Gastrocnemius medialis (tissue), 4 donors: ENCODE data around the gene ITGAL. TPM values are rescaled to one million over a fixed set of nuclear protein-coding genes. Genes with fewer than 3 reads are reported as not detected.
A peak's percentile ranks its signal among the peaks of the same experiment; 100 is the strongest.

Experiments used
- ATAC-seq, 2 donors: fragments of 150-250 bp; one replicate each; pipeline ENCODE4 v1.9.1; 2016
- DNase-seq, 2 donors: peaks; one replicate each; pipeline ENCODE4 v3.0.0-alpha.2; 2019
- H3K27ac ChIP-seq, 4 donors: fragments of 200-600 bp; sonication (generic); 1 replicate in 1 of 4; 2 replicates in 3 of 4; pipeline ENCODE4 v1.5.1; 2016 to 2018; ENCODE audit warnings: mild to moderate bottlenecking in 2 of 4, moderate library complexity in 1 of 4
- H3K27me3 ChIP-seq, 3 donors: fragments of 200-600 bp; sonication (generic) in 2 of 3; 1 replicate in 1 of 3; 2 replicates in 2 of 3; pipeline versions ENCODE4 v1.5.1 to v1.6.0; 2016 to 2019; ENCODE audit warnings: mild to moderate bottlenecking in 1 of 3, moderate library complexity in 1 of 3
- H3K36me3 ChIP-seq, 2 donors: fragments of 200-600 bp; sonication (generic) in 1 of 2; one replicate each; pipeline ENCODE4 v1.5.1; 2017 to 2018
- H3K4me1 ChIP-seq, 2 donors: fragments of 200-600 bp; sonication (generic) in 1 of 2; one replicate each; pipeline ENCODE4 v1.5.1; 2016 to 2017; ENCODE audit warnings: mild to moderate bottlenecking in 2 of 2
- H3K4me3 ChIP-seq, 4 donors: fragments of 200-600 bp; sonication (generic) in 3 of 4; 1 replicate in 1 of 4; 2 replicates in 3 of 4; pipeline ENCODE4 v1.5.1; 2016 to 2019; ENCODE audit warnings: mild to moderate bottlenecking in 2 of 4
- H3K9me3 ChIP-seq, 3 donors: fragments of 200-600 bp; sonication (generic) in 2 of 3; 1 replicate in 1 of 3; 2 replicates in 2 of 3; pipeline ENCODE4 v1.5.1; 2016 to 2019
- POLR2A ChIP-seq, 2 donors: fragments of 450-650 bp; IDR thresholded peaks; one replicate each; pipeline ENCODE4 v1.6.1; 2017; ENCODE audit warnings: antibody characterized with exemption in 2 of 2, mild to moderate bottlenecking in 2 of 2, moderate library complexity in 2 of 2
- in situ Hi-C, 4 donors: fragments of 200-750 bp; cut with MboI; loops; one replicate each; pipeline versions ENCODE4 v1.15.0 to v1.8.0; 2017; ENCODE audit warnings: low sequenced_read_pairs in 4 of 4
- intact Hi-C: fragments of 100-400 bp; cut with DNase I; formaldehyde crosslinking; loops from one replicate; pipeline ENCODE4 v1.15.1; 2023; ENCODE audit warnings: low total_unique reads
- total RNA-seq, 4 donors: library from RNA; depleted of rRNA; stranded (reverse); fragments of >200 nt; gene quantifications; one replicate each; pipeline versions ENCODE4 v1.1.0 to v1.2.3, GENCODE V29; 2016
- TF ChIP-seq, protein P1 (sequence below), 5 experiments: fragments of 450-650 bp in 3 of 5; fragments of 200-600 bp in 2 of 5; sonication (generic) in 2 of 5; IDR thresholded peaks in 4 of 5; conservative IDR thresholded peaks in 1 of 5; 1 replicate in 4 of 5; 2 replicates in 1 of 5; pipeline ENCODE4 v1.5.1; 2016 to 2019; ENCODE audit warnings: antibody characterized with exemption in 5 of 5, mild to moderate bottlenecking in 3 of 5, moderate library complexity in 3 of 5

The ITGAL gene
- total RNA-seq, 4 donors from 2014 or later: 0.16 to 1.9 (median 0.86) TPM; not detected in 1

DNA sequence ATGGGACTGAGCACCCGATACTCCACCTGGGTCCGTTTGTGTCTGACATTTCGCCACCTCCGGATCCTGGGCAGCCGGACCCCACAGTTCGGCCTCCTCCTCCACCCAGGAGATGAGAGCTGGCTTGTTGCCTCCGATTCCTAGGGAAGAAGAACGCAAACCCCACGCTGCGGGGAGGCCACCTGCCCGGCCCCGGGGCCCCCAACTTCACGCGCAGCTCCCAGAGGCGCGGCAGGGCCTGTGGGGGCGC, 85.1 kb downstream of the ITGAL start:
- H3K9me3 ChIP-seq: no peaks in the 10 kb centered on the region
- in situ Hi-C loops: no loop called here
- no peak for TF ChIP-seq POLR2A (IDR thresholded peaks at IDR 0.05)
- TF ChIP-seq, protein P1, sequence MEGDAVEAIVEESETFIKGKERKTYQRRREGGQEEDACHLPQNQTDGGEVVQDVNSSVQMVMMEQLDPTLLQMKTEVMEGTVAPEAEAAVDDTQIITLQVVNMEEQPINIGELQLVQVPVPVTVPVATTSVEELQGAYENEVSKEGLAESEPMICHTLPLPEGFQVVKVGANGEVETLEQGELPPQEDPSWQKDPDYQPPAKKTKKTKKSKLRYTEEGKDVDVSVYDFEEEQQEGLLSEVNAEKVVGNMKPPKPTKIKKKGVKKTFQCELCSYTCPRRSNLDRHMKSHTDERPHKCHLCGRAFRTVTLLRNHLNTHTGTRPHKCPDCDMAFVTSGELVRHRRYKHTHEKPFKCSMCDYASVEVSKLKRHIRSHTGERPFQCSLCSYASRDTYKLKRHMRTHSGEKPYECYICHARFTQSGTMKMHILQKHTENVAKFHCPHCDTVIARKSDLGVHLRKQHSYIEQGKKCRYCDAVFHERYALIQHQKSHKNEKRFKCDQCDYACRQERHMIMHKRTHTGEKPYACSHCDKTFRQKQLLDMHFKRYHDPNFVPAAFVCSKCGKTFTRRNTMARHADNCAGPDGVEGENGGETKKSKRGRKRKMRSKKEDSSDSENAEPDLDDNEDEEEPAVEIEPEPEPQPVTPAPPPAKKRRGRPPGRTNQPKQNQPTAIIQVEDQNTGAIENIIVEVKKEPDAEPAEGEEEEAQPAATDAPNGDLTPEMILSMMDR (IDR thresholded peaks at IDR 0.05 in 4 of 5, conservative IDR thresholded peaks at IDR 0.05 in 1 of 5): peak in 1 of 5 experiments; percentile 13
- peak; percentile 1 to 2 for ATAC-seq
- intact Hi-C loops: loop anchor here (10.0 kb wide), 1 partner anchor 73 kb away; no protein-coding TSS in a partner anchor
- H3K36me3 ChIP-seq: peaks cover 0 to 14% of the 10 kb centered on the region in 2 donors
- no peak for DNase-seq
- peak overlapping the region; percentile 95 to 99 (median 98) for H3K27ac ChIP-seq
- H3K27me3 ChIP-seq: no peaks in the 10 kb centered on the region
- H3K4me1 ChIP-seq: peaks cover 24 to 29% of the 10 kb centered on the region in 2 donors
- peak overlapping the region; percentile 88 to 99 (median 98) for H3K4me3 ChIP-seq

DNA sequence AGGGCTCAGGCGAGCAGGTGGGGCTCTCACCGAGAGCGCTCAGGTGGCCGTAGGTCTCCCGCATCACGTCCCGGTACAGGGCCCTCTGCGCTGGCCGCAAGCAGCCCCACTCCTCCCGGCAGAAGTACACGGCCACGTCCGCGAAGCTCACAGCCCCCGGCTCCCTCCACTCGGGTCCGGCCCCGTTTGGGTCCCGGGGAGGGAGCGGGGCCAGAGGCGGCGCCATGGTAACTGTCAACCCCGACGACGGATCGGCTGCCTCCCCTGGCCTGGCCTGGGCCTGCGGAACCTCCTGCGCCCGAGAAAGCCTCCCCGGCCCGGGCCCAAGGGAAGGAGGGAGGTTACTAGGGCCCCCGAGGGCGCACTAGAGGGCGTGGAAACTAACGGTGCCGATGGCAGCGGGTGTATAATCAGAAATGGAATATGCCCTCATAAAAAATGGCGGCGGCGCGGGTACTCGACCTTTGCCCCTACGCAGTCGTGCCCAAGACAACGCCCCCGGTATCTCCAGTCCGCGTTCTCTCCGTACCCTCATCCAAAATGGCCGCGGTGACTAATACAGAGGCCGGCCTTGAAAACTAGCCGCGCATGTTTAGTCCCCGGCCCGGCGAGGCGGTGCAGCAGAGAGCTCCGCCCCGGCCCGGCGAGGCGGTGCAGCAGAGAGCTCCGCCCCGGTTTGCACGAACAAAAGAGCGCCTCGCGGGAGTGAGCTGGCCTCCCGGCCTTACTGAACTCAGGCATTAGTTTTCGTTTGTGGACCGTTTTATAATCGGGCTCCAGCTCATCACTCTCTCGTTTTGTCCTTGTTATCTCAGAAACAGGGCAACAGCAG, 85.6 kb downstream of the ITGAL start, which contains the start of gene ZNF764:
TSS of gene ZNF764 (minus strand) at position 418 of the 832 bp plus-strand sequence. CDS start at position 226, 192 bp downstream.
- no peaks in the 10 kb centered on the region for H3K9me3 ChIP-seq
- H3K27ac ChIP-seq: peak within 1 kb of the TSS; percentile 95 to 99 (median 98)
- in situ Hi-C loops: no loop called here
- TF ChIP-seq POLR2A (IDR thresholded peaks at IDR 0.05): peak; percentile 49
- TF ChIP-seq, protein P1 (IDR thresholded peaks at IDR 0.05 in 4 of 5, conservative IDR thresholded peaks at IDR 0.05 in 1 of 5): no peak
- peak; percentile 94 to 98 for ATAC-seq
- no peaks in the 10 kb centered on the region for H3K27me3 ChIP-seq
- H3K4me3 ChIP-seq: peak within 1 kb of the TSS; percentile 88 to 99 (median 98)
- H3K4me1 ChIP-seq: peaks cover 22 to 28% of the 10 kb centered on the region in 2 donors
- peak; percentile 99 for DNase-seq
- peaks cover 0 to 14% of the 10 kb centered on the region in 2 donors for H3K36me3 ChIP-seq
- intact Hi-C loops: loop anchor here (1.0 to 10.0 kb wide), 7 partner anchors 13 to 92 kb away; partner anchors contain the start of genes PRR14, ZNF688, ZNF768 and ZNF785

DNA sequence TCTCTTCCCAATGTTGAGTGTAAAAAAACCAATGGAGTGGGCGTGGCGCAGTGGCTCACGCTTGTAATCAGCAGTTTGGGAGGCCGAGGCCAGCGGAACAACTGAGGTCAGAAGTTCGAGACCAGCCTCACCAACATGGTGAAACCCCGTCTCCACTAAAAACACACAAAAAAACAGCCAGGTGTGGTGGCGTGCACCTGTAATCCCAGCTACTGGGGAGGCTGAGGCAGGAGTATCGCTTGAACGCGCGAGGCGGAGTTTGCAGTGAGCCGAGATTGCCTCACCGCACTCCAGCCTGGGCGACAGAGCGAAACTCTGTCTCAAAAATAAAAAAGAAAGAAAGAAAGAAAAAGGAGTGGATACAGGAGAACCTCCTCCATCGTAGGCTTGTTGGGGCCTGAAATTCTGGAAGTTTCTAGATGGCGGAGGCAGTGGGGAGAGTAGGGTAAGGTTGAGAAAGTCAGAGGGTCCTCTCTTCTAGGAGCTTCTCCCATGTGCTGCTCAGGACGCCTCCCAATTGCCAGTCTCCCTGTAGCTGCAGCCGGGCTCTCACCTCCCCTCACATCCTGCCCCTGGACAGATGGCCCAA, 86.3 kb downstream of the ITGAL start:
- H3K27ac ChIP-seq: peak overlapping the region; percentile 95 to 99 (median 98)
- TF ChIP-seq, protein P1 (IDR thresholded peaks at IDR 0.05 in 4 of 5, conservative IDR thresholded peaks at IDR 0.05 in 1 of 5): no peak
- no peak for TF ChIP-seq POLR2A (IDR thresholded peaks at IDR 0.05)
- ATAC-seq (no peak), DNase-seq (no peak)
- H3K36me3 ChIP-seq: peaks cover 0 to 14% of the 10 kb centered on the region in 2 donors
- peak overlapping the region; percentile 52 to 99 (median 93) for H3K4me3 ChIP-seq
- intact Hi-C loops (loop anchor here (1.0 to 10.0 kb wide), 7 partner anchors 12 to 91 kb away; partner anchors contain the start of genes PRR14, ZNF688, ZNF768 and ZNF785), in situ Hi-C loops (no loop called here)
- H3K27me3 ChIP-seq: no peaks in the 10 kb centered on the region
- peaks cover 16 to 24% of the 10 kb centered on the region in 2 donors for H3K4me1 ChIP-seq
- no peaks in the 10 kb centered on the region for H3K9me3 ChIP-seq

DNA sequence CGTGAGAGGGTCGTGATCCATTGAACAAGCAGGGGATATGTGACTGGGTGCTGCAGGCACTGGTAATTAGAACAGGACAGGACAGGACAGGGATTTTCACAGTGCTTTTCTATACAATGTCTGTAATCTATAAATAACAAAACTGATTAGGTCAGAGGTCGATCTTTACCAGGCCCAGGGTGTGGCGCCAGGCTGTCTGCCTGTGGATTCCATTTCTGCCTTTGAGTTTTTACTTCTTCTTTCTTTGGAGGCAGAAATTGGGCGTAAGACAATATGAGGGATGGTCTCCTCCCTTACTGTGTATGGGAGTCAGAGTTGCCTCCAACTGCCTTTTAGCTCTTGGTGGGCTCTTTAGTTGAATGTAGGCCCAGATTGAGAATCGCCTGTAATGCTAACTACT, 87.1 kb downstream of the ITGAL start:
- no peaks in the 10 kb centered on the region for H3K27me3 ChIP-seq
- H3K36me3 ChIP-seq: peaks cover 0 to 12% of the 10 kb centered on the region in 2 donors
- DNase-seq (no peak), ATAC-seq (no peak)
- H3K4me3 ChIP-seq: no peak overlapping the region
- TF ChIP-seq, protein P1 (IDR thresholded peaks at IDR 0.05 in 4 of 5, conservative IDR thresholded peaks at IDR 0.05 in 1 of 5): no peak
- TF ChIP-seq POLR2A (IDR thresholded peaks at IDR 0.05): no peak
- H3K27ac ChIP-seq: no peak overlapping the region
- intact Hi-C loops: loop anchor here (2.0 to 10.0 kb wide), 2 partner anchors 33 to 75 kb away; partner anchors contain the start of gene ZNF768
- no peaks in the 10 kb centered on the region for H3K9me3 ChIP-seq
- H3K4me1 ChIP-seq: peaks cover 10 to 24% of the 10 kb centered on the region in 2 donors
- in situ Hi-C loops: no loop called here
